ENCODE measurements around the gene ETV3.

Gene ETV3

DNA sequence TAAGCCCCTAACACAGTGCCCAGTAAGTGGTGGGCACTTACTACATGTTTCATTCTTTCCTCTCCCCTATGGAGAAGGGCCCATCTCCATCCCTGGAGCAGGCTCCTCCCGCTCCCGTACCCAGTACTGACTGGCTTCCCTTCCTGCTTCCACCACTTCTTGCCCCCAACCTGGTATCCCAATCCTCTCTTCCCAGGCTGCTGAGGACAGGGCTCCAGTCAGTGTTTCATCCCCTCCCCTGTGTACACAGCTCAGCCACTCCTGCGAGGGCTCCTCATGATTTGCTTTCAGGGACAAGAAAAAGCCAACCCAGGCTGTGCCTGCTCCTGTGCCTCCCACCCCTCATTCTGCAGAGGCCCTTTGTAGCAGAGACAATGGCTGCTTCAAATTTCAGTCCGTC, 20.8 kb upstream of the ETV3 start:
- DNase-seq, result no peak

DNA sequence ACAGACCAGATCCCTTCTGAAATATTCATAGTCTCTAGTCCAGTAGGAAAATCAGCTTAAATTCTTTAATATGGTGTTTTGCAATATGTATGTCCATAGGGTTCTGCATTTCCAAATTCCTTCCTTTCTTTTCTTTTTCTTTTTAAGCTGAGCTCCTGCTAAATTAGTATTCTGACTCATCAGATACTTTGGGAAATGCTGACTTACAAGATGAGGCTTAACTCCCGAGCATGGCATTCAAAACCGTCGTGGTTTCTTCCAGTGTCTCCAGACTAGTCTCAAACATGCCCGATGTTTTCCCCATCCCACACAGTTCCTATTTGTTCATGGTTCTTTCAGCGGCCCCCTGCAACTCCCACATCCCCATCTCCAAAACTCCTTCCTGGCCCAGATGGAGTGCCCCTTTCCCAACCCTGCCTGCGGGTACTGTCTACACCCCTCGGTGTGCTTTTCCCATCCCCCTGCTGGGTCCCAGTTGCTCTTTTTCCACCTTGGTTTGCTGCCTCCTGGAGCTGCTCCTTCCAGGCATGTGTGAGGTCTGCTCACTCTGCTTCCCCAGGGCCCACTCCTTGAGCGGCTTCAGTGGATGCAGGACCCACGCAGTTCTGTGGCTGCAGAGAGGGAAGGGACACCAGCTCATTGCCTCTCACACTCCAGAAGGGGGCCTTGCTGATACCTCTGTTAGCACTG, 19.5 kb upstream of the ETV3 start:
- no peak for DNase-seq

DNA sequence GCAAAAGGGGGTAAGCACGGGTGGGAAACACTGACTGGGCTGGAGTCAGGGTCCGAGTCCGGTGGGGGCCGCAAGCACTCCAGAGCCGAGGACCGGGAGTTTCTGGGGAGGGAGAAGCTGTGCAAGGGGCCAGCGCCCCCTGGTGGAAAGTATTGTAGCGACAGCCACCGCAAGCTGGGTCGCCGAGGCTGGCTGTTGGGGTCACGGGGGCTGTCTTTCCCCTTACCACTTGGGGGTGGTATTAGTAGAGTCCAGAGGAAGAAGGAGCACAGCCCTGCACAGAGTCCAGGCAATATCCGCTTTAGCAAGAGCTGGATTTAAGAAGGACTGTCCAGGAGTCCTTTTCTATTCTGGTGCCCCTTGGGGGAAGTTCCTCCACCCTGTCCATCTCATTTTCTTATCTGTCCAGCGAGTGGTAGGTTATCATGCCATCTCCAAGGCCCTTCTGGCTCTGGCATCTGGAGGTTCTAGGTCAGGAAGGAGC, 17.9 kb upstream of the ETV3 start:
- DNase-seq, result no peak

DNA sequence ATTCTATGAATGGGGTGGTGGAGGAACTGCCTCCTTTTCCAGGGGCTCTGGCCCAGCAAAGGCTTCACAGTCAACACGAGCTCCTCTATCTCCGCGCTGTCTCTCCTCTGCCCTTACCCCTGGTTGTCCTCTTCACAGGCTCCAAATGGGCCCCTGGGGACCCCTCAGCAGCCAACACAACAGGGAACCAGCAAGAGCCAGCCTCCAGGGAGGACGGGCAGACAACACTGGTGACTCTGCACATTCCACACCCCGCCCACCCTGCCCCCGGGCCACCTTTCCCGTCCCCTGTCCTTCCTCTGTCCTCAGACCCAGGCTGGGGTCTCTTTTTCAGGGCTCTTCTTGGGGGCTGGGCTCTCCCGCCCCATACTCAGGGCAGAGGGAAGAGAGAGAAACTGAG, 17.5 kb upstream of the ETV3 start:
- DNase-seq, result no peak

DNA sequence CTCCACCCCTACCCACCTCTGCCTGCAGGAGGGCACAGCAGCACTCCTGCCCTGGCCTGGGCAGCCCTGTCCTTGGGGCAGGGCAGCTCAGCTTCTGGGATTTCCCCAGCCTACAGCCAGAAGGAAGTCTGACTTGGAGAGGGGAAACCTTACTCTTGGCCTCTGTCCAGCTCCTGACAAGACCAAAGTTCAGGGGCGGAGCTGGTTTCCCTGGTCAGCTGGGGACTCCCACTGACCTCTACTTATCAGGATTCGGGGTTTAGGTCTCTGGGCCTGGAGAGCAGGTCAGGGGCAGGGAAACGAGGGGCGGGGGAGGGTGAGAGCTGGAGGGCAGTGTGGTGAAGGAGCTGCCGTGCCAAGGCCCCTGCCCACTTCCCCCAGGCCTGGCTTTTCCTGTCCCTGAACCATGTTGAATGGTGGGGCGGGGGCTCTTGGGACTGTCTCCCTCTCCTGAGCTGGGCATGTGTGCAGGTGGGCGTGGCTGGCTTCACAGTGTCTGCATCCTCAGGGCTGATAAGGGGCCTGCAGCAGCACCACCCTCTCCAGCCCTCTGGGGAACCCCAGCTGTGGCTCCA, 16.8 kb upstream of the ETV3 start:
- no peak for DNase-seq

DNA sequence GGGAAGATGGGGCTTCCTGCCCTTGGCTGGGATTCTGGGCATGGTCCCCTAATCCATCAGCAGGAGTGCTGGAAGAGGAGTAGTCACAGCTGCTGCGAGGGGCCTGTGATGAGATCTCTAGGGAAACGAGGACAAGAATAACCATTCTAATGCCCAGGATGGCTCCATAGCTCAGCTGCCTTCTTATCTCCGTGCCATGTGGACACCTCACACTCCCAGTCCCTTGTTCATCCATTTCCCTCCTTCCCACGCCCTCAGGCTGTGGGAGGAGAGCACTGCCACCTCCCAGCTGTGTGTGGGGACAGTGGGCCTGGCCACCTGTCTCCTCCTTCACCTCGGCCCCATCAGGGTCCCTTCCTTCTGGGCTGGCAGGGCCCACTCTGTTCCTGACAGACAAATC, 16.1 kb upstream of the ETV3 start:
- no peak for DNase-seq

DNA sequence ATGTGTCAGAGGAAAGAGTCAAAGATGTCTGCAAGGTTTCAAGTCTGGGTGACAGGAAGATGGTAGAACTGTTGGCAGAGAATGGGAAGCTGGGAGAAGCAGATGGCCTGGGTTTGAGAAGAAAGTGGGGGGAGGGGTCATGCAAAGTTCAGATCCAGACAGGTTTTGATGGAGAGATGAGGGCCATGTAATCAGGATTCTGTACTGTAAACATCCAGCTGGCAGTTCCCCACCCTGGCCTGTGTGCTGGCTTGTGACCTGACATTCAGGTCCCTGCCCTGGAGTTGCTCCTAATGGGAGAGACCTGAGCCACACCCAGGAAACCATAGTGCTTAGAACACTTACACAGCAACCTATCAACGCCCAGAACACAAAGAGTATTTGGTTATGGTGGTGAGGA, 15.6 kb upstream of the ETV3 start:
- no peak for DNase-seq

DNA sequence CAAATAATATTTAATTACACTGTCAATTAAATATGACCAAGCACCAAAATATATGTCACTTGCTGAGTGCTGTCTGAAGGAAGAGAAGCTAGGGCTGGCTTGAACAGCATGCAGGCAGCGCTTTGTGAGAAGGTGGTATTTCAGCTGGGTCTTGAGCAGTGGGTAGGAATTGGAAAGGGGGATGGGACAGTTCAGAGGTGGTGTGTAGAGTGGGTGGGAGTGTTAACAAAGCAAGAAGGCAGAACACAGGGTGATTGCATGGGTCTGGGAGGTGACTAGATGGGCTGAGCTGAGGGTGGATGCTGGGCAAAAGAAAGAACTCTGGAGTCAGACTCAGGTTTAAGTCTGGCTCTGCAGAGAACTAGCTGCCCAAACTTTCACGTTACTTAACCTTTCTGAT, 14.3 kb upstream of the ETV3 start:
- no peak for DNase-seq

DNA sequence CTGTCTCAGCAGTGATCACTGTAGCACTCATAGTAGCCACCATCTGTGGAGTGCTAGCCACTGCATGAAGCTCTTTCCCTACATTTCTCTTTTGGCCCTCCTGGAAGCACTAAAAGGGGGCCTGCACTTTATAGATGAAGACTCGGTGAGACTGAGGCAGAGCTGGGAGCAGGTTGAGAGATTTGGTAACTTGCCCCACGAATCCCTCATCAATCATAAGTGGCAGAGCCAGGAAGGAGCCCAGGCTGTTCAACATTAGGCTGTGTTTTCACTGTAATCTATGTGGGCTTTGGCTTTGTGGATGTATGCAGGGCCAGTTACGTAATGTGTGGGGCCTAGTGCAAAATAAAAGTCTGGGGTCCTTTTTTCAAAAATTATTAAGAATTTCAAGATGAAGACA, 13.3 kb upstream of the ETV3 start:
- no peak for DNase-seq

DNA sequence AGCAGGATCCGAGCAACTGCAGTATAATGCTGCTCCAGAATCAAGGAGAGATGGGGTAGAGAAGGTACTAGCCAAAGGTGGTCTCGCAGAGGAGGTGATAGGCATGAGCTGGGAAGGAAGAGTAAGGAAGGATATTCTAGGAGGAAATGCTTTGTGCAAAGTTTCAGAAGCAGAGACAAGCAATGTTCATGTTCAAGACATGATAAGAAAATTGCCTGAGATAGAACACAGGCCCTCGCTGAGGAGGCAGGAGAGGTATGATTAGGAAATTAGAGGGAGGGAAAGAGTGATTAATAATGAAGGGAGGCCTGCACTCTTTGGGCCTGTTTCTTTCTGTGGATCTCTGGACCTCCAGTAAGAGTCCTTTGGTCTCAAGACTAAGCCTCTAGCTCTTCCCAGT, 12.9 kb upstream of the ETV3 start:
- no peak for DNase-seq

DNA sequence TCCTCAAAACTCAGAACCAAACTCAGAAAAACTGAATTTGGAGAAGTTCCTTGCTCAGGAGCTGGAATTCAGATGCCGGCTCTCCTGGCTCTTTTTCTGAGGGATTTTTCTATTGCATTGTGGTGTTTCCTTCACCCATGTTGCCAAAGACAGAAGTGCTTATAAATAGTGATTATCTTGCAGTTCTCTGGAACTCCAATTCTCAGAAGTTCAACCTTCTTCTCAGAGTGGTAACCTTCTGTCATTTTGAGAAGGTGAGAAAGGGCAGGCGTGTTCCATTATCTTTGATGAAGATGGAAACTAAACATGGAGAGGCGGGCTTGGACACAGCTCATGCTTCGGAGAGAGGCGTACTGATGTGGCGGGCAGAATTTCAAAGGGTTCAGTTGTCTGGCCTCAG, 12.4 kb upstream of the ETV3 start:
- DNase-seq, result no peak

DNA sequence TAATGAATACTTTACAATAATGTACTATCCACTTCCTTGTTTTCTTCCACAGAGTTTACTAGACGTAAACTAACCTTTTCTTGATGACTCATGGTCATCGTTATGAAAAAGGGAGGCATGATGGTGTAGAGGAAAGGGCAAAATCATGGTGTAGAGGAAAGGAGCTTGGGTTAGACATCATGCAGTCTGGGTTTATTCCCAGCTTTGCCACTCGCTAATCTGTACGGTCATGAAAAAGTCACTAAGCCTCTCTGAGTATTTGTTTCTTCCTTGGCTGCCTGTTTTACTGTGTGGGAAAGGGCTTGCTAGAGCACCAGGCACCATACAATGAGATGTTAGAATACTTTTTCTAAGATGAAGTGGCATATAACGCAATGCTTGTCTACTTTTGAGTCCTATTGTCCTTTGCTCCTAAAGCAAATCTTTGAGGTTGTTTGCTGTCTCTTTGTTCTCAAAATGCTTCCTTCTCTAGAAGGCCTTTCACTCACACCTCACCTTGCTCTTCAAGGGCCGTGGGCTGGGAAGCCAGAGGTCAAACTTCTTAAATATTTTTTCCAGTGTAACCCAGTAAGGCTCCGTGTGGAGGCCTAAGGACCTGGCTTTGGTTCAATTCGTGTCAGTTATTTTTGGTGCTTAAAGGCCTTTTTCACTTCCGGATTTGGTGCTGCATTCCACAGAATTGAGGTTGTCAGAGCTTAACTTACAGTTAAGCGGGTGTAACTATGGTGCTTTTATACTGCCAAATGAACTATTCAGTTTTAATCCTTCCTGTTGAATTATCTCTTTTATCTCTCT, 9.9 kb upstream of the ETV3 start:
- DNase-seq, result no peak

DNA sequence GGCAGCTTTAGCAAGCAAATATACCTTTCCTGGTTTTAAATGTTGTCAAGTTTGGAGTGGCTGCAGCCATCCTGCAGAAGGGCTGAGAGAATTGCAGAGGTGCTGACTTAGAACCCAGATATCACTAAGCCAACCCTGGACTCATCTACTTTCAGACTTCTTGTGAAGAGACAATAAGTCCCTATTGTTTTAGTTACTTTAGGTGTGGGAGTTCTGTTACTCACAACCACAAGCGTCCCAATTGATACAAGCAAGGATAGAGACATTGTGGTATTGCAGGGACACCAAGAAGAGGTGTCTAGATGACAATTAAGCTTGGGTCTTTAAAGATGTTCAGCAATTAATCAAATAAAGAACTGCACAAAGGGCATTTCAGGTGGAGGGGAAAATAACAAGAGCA, 8.8 kb upstream of the ETV3 start:
- no peak for DNase-seq

DNA sequence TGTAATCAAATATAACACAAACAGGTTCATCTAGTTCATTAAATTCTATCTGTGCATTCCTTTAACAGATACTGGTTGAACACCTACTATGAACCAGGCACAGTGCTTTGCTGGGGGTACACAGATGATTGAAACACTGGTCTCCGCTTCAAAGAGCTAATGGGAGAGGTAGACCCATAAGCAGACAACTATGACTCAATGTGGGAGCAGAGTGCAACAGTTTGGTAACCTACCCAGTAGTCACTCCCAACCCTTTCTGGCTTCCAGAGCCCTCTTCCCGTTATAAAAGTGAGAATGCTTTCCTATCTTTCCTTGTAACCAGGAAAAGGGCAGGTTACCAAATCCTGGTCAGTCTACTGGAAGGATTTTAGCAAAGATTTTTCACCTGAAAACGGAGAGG, 8.0 kb upstream of the ETV3 start:
- no peak for DNase-seq

DNA sequence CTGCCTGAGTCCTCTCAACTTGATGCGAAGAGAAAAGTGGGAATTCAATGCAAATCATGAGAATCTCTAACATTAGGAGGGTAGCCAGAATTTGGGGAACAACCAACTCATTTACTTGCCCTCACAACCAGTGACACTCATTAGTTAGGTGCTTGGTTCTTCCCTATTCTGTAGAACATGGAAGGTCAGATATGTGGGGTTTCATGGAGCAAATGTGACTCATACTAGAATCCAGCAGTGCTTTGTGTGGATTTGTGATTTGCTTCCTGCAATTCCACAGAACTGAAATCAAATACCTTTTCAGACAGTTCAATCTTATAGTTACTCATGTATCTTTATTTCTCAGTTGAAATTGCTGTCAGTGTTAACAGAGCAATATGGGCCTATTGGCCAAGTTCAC, 6.9 kb upstream of the ETV3 start:
- DNase-seq, result no peak

DNA sequence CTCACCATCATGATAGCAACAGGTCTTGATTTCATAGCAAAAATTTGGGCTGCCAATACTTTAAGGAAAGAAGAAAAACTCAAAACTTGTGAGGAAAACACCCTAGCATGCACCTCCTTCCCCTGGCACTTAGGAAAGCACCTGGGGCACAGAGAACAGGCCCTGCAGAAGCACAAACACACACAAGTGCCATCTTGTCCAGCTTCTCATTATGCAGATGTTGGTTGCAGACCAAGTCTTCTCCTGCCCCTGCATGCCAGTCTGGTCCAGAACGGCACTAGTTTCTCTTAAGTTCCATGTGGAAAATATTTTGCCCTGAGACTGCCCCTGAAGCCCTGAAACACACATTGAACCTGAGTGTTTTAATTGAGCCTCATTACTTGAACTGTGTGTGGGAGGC, 6.3 kb upstream of the ETV3 start:
- no peak for DNase-seq

DNA sequence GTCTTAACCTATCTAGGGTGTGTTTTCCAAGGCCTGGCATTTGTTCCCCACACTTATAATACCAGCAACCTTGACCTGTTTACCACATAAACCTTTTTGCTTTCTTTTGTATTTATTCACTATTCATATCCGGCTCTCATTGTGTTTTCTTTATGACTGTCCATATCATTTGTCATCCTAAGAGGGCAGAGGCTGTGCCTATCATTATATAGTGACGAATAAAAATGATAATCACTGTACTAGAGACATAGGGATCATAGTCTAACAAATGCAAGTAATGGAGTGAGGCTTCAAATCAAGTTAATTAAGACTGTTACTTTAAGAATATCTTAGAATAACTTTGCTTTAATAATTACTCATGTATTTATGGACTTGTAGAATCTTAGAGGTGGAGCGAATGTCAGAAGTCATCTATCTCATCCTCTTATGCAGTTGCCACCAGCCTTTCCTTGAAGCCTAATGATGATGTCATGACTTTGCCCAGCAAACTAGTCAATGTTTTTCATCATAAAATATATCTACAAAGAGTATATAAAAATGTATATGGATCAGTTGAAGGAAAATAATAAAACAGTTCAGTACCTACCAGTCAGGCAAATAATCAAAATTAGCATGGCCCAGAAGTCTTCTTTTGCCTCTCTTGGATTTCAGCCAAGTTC, 4.7 kb upstream of the ETV3 start:
- no peak for DNase-seq

DNA sequence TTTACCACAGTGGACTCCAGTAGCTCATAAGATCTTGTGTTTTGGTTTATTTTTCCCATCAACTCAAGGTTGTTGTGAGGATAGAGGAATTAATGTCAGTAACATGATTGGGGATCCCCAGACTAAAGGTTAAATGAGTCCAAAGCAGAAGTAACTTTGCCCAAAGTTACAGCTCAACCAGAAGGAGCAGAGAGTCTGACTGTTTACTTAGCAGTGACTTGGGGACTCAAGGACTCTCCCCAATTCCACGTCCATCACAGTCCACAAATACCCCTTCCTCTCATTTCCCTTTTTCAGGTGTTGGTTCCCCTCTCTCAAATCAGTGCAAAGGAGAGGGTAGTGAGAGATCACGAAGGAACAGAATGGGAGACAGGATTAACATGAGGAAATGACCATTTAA, 4.0 kb upstream of the ETV3 start:
- no peak for DNase-seq

DNA sequence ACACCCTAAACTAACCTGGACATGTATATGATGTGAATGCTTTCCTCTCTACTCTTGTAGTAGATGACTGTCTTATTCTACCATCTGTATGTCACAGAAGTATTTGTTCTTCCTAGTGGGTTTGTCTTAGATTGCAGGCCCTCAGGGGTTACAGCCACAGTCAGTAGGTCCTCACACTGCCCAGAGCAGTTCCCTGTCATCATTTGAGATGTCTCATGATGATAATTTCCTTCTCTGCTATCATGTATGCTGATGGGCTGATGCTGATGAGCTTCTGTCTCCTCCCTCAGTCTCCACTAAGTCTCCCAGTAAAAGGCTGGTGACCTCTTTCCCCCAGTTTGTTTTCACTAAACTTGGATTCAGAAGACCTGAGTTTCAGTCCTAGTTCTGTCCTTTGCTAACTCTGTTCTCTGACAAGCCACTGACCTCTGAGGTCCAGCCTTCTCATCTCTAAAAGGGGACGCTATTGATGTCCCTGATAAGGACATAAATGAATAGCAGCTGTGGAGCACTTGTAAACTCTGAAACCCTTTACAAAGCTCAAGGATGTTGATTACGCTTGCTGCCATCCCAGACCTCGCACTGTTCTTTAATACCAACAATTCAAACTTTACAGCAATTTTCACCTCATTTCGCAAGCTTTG, 3.1 kb upstream of the ETV3 start:
- DNase-seq, result no peak

DNA sequence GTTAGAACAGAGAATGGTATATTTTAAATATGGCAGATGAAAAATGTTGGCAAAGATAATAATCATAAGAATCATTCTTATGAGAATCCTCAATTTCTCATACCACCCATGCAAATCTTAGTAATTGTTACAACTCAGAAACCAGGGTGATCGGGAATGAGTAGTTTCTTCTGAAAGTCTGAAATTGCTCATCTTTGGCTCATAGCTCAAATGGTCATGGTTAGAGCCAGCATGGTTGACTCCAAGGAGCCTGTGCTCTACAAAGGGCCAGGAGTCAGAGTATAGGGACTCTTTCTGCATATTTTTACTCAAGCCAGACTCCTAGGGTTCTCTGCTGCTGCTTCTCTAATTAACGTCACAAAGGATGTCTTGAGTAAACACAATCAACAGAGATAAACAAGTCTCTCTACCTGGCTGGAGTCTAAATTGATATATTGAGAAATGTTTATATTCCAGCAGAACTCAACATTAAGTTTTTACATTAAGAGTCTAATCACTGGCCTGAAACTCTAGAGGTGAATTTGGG, 1.9 kb upstream of the ETV3 start:
- no peak for DNase-seq

DNA sequence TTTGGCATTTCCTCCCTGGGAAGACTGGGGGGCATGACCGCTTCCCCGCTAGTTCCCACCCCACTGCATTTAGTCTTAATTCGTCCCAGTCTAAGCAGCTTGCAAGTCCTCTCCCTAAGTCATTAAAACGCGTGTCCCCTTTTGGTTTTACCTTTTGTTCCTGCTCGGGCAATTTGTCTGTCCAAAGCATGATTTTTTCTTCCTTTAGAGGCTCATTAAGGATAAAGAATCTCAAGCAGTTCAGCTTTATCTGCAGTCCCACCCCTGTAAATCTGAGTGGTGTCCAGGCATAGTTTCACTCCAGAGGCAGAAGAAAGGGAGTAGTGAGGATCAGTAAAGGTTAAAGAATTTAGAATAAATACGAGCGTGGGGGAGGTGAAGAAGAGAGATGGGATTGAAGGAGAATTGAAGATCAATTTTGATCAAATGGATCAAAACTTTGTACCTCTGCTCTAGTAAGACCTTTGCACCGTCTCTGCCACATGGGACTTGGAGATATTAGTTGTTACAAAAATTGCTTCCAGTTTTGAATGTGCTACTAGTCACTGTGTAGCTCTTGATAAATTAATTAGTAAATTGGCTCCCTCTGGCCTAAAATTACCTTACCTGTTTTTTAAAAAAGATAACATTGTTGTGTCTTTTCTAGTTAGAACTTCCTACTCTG, 989 bp upstream of the ETV3 start:
- DNase-seq, result no peak

DNA sequence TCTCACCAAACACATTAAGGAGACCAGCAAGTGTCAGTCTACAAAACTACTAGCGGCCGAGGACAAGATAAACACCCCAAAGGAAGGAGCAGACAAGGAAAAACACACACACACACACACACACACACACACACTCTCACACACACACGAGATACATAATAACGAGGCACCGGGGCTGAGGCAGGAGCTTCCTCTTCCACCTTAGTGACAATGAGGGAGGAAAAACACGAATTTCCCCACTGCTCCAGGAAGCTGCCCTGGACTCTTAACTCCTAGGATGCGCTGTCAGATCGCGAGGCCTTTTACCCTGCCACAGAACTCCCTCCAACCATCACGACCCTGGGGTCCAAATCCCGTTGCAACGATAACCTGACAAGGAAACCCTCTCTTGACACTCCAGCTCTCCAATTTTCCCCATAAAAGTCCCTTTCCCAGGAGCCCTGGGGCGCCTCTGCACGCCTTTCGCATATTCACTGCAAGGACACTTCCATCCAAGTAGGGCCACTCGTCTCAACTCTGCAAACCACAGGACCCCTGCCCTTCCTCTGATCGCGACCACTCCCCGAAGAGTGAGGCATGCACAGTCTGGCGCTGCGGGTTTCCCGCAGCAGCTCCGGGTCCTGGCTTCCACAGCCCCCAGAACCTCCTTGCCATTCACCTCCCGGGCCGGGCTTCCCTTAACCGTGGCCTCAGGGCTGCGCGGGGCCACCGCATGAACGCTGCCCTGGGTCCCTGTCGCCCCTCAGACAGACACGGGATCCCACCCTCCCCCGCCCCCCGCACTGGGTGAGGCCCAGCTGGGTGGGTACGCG, 581 bp downstream of the ETV3 start:
- no peak for DNase-seq

Data from DMS79 (cell line).